GM19099 (cell line): ENCODE measurements around the gene PACRG.

Experiments used
- POLR2A ChIP-seq: IDR thresholded peaks from 3 replicates; pipeline ENCODE4 v1.6.1; 2011; ENCODE audit warnings: low read depth; ENCODE audit not compliant: insufficient read length; ENCODE audit errors: extremely low read depth

The PACRG gene

DNA sequence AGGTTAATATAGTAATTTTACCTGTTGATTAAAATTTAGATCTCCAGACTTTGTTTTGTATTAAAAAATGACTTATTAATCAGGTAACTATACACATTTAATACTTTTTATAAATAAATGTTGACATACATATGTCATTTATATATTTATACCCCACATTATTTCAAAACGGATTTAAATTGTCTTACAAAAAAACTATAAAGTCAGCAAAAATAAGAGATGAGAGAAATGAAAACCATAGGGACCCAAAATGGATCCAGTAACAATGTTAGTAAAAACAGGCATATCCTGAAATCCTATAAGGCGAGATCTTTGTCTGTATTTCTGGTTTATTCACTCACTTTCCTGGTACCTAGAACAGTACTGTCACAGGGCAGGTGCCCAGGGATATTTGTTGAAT, 91.5 kb downstream of the PACRG start:
- TF ChIP-seq POLR2A, result no peak

DNA sequence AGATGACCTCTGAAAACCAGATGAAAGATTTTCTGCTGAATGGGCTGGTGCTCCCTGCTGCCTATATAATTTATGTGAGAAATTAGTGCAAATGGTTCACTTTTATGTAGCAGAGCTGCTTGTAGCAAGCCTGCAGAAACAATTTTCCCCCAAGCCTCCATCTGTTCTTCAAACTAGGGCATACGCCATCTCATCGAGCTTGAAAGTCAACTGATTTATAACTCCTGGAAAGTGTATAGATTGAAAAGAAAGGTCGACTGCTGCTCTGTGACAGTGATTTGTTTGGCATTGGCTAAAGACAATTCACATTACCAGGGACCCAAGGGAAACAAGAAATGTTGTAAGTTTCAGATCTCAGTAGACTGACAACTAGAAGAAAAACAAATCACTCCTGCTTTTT, 93.3 kb downstream of the PACRG start:
- TF ChIP-seq POLR2A, result no peak

- TF ChIP-seq POLR2A, result no peak
These were observed 97.8 kb downstream of the PACRG start for GRCh38 chr6:162825597-162825996.

DNA sequence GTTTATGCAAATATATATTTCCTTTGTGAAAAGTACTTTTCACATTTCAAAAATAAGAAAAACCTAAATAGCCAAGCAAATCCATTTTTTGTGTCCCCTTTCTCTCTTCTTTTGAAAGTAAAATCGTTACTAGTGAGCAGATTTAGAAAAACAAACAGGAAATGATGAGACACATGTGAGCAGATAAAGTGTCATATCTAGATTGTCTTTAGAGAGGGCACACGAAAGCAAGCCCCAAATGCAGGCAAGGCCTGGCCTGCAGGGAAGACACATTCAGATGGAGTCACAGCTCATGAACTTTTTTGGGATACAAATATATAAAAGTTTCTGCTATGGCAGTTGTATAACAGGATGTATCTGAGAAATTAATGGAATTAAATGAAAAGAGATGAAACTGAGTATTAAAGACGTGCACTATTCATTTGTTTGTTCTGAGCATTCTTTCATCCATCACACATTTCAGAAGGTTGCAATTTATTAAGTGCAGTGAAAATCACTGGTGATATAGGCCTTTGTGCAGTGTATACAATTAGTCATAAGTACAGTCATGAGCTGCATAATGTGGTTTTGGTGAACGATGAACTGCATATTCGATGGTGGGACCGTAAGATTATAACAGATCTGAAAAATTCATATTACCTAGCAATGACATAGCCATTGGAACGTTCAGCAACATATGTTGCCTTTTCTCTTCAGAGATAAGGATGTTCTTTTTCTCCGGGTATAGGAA, 101.4 kb downstream of the PACRG start:
- TF ChIP-seq POLR2A, result no peak

- no peak for TF ChIP-seq POLR2A
These were observed 106.0 kb downstream of the PACRG start for GRCh38 chr6:162833776-162834175.

DNA sequence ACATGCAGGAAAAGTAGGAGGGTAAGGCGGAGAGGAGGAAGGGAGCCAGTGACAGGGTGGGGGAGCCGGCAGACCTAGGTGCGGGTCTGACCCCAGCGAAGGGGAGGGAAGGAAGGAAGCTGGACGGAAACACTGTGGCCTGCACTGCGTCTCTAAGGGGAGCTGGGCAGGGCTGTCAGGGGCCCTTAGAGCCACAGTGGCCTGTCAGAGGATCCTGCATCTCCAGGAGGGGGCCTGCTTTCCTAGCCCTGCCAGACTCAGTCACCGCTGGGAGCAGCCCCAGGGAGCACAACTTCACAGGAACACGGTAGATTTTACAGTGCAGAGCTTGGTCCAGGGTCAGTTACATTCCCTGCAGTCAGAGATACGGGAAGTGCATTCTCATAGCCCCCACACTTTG, 118.2 kb downstream of the PACRG start:
- no peak for TF ChIP-seq POLR2A

DNA sequence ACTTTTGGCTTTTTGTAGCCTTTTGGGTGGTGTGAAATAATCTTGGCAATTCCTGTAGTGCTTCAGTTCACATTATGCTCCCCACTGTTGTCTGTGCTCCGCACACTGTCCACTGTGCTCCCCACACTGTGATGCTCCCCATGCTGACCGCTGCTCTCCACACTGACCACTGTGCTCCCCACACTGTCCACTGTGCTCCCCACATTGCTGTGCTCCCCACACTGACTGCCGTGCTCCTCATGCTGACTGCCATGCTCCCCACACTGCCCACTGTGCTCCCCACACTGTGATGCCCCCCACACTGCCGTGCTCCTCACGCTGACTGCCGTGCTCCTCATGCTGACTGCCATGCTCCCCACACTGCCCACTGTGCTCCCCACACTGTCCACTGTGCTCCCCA, 118.9 kb downstream of the PACRG start:
- no peak for TF ChIP-seq POLR2A

DNA sequence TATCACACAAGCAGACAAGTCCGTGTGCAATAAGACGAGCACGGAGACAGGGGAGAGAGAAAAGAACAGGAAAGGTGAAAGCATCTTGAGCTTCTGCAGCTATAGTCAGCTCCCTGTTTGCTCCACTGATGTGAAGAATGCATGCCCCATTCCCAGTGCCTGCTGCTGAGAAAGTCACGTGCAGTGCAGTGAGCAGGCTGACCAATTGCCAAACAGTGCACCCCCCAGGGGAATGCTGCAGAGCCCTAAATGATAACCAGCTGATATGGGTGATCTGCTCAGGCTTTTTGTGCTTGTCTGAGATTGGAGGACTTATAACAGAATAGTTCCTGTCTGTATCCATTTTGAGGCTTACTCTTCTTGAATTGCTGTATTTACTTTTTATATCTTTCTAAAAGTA, 121.5 kb downstream of the PACRG start:
- no peak for TF ChIP-seq POLR2A

DNA sequence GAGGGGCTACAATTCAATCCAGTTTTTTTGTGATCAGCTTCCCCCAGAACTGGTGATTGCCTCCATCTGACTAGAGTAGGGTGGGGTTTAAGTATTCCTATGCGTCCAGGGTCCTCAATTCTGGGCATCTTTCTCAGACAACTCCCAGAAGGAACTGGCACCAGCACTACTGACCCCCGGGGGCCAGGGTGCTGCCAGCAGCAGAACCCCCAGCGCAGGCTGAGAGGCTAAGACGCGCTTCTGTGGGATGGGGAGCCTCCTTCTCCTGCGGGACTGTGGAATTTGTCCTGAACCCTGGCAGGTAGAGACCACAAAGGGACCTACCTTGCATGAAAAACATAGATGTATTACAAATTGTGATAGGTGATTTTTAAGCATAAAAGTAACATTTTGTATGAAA, 124.4 kb downstream of the PACRG start:
- TF ChIP-seq POLR2A, result no peak

- no peak for TF ChIP-seq POLR2A
These were observed 125.2 kb downstream of the PACRG start for GRCh38 chr6:162852840-162853577.

DNA sequence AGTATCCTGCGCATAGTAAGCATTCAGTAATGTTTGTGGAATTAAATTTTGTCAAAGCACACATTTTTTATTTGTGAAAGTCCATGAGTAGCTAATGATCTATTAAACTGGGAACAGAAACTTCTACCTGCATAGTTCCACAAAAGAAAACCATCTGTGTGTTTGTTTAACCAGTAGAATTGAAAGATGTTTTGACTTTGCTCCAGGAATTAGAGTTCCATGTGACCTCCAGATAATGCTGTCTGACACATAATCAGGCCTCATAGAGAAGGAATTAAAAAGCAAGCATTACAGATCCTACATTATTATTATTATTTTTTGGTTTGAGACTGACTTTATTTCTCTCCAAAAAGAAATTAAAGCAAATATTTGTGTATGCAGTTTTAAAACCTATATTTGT, 126.5 kb downstream of the PACRG start:
- TF ChIP-seq POLR2A, result no peak

- TF ChIP-seq POLR2A, result no peak
These were observed 127.0 kb downstream of the PACRG start for GRCh38 chr6:162854734-162855191.

DNA sequence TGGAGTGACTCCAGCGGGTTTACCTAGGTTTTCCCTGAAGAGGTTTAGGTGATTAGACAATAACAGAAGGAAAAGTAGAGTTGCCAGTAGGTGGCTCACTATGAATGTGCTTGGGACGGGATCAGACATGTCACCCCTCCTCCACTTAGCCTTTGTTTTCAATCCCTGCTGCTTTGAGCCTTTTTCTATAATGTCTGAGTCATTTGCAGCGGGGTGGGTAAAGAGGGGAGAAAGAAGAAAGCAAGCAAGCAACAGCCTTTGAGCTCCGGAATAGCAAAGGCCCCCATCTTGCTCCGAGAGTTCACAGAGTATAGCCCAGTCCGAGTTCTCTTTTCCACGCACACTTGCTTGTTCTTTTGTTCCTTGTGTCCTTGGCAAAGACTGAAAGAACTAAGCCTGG, 129.1 kb downstream of the PACRG start:
- TF ChIP-seq POLR2A, result no peak

- TF ChIP-seq POLR2A, result no peak
These were observed 129.6 kb downstream of the PACRG start for GRCh38 chr6:162857326-162857725.

DNA sequence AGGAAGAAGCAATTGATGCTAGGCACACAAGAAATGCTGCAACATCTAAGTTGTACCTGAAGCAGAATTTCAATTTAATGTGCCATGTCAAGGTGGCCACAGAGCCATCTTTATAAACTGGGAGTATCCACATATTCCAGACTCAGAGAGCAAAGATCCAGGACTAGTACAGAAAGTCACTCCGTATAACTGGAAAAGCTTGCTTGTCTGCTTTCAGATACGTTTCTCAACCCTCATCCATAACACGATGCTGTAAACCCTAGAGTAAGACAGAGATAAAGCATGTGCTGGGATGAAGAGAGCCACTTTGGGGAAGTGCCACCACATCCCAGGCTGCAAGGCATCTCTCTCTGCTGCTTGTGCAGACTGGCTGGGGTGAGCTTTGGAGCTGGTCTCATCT, 134.7 kb downstream of the PACRG start:
- no peak for TF ChIP-seq POLR2A

DNA sequence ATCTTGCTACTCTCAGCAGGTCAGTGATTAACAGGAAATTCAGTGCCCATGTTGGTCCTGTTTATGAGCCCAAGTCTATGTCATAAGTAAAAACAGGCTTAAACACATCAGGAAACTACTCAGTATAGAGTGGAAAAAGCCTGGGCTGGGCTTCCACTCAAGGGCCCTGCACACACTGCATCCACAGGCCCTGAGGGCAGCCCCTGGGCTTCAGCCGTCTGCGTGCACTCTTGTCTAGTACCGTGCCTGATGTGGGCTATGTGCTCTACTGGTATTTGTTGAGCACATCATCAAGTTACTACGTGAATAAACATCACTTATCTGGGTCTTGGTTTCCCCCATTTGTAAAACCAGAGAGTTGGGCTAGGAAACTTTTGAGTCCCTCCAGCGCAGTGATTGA, 135.2 kb downstream of the PACRG start:
- TF ChIP-seq POLR2A, result no peak
